GM12865 (cell line): ENCODE measurements around the gene GPR107.
A peak's percentile ranks its signal among the peaks of the same experiment; 100 is the strongest.
"Not testable (repeated sequence)": the region's sequence is repeated elsewhere in the genome, so short reads cannot be mapped to it uniquely, and the experiment has no call there.

Source experiments
- DNase-seq: peaks from one replicate; pipeline ENCODE4 v3.0.0; 2010; ENCODE audit warnings: low read depth
- H3K4me3 ChIP-seq: 2 replicates; pipeline ENCODE4 v1.5.1; 2011; ENCODE audit warnings: mild to moderate bottlenecking, low read depth, low read length, control low read depth
- TF ChIP-seq, protein P1 (sequence below): IDR thresholded peaks from 2 replicates; pipeline ENCODE4 v1.5.1; 2011; ENCODE audit warnings: low read length, control low read depth, low read depth, inconsistent platforms; ENCODE audit not compliant: insufficient read depth; ENCODE audit errors: missing control alignments

Gene GPR107

DNA sequence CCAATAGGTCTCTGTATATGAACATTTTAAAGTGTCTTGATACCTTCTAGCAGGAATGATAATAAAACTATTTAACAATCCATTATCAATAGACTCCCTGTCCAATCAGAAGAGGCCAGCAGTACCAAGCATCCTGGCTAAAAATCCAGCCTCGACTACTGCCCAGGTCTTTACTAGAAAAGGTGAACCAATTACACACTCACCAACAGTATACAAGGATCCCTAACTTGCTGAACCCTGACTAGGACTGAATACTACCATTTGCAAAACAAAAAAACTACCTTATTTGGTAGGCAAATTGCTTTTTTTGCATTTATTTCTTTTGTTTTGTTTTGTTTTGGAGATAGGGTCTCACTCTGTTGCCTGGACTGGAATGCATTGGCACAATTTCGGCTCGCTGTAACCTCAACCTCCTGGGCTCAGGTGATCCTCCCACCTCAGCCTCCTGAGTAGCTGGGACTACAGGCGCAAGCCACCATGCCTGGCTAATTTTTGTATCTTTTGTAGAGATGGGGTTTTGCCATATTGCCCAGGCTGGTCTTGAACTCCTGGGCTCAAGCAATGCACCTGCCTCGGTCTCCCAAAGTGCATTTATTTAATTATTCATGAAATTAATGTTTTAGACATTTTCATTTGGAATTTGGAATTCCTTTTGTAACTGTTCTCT is 38.2 kb upstream of the GPR107 start:
- no peak for DNase-seq
- TF ChIP-seq, protein P1, sequence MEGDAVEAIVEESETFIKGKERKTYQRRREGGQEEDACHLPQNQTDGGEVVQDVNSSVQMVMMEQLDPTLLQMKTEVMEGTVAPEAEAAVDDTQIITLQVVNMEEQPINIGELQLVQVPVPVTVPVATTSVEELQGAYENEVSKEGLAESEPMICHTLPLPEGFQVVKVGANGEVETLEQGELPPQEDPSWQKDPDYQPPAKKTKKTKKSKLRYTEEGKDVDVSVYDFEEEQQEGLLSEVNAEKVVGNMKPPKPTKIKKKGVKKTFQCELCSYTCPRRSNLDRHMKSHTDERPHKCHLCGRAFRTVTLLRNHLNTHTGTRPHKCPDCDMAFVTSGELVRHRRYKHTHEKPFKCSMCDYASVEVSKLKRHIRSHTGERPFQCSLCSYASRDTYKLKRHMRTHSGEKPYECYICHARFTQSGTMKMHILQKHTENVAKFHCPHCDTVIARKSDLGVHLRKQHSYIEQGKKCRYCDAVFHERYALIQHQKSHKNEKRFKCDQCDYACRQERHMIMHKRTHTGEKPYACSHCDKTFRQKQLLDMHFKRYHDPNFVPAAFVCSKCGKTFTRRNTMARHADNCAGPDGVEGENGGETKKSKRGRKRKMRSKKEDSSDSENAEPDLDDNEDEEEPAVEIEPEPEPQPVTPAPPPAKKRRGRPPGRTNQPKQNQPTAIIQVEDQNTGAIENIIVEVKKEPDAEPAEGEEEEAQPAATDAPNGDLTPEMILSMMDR = no peak
- H3K4me3 ChIP-seq = no peak overlapping the region

DNA sequence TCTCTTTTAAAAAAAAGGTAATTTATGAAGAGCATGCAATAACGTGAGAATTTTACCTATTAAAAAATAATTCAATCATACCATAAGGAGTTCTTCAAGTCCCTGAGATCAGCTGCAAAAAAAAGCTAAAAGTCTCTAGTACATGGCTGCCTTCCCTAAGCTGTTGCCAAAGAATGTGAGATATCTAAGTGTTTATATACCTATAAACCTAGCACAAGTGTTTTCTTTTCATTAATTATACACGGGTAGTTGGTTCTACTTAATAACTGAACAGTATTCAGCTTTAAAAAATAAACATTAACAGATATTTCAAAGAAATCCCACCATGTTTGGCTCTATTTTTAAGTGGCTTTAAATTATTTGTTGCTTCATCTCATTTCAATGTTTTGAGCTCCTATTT is 36.6 kb upstream of the GPR107 start:
- peak overlapping the region; percentile 41 for H3K4me3 ChIP-seq
- DNase-seq = no peak
- TF ChIP-seq, protein P1 = no peak

DNA sequence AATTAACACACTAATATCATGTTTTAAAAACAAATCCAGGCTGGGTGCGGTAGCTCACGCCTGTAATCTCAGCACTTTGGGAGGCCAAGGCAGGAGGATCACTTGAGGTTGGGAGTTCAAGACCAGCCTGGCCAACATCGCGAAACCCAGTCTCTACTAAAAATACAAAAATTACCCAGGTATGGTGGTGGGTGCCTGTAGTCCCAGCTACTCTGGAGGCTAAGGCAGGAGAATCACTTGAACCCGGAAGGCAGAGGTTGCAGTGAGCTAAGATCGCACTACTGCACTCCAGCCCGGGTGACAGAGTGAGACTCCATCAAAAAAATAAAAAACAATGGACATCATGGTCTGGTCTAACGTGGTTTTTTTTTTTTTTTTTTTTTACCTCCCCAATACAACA is 36.2 kb upstream of the GPR107 start:
- H3K4me3 ChIP-seq = peak overlapping the region; percentile 41
- DNase-seq = not testable (repeated sequence)

DNA sequence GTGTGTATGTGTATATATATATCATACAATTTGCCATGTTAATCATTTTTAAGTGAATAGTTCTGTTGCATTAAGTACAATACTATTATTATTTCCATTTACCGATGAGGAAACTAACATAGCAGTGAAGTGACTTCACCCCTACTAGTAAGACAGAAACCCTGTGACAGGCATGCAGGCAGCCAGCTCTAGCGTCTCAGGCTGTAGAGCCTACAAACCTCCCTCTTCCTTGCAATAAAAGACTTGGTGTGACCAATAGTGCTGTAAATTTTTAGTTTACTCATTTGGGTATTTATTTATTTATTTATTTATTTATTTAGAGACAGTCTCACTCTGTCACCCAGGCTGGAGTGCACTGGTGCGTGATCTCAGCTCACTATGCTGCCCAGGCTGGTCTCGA is 35.4 kb upstream of the GPR107 start:
- DNase-seq = peak; percentile 76
- TF ChIP-seq, protein P1 = no peak
- peak overlapping the region; percentile 47 for H3K4me3 ChIP-seq

DNA sequence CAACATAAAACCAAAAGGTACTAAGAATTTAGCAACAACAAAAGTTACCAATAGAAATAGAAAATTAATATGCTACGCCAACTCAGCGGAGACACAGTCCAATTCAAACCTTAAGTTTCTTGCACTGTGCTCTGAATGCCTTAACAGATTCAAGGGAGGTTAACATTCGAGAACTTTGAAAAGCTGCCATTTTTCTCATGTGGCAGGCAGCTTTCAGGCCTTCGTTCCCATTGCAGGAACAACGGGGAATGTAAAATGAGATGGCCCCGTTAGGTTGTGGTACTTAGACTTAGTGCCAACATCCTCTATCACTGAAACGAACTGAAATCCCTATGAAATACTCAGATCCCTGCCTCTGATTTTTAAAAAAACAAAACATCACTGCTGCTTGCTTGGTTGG is 33.1 kb upstream of the GPR107 start:
- TF ChIP-seq, protein P1 = no peak
- H3K4me3 ChIP-seq = peak overlapping the region; percentile 69
- no peak for DNase-seq

DNA sequence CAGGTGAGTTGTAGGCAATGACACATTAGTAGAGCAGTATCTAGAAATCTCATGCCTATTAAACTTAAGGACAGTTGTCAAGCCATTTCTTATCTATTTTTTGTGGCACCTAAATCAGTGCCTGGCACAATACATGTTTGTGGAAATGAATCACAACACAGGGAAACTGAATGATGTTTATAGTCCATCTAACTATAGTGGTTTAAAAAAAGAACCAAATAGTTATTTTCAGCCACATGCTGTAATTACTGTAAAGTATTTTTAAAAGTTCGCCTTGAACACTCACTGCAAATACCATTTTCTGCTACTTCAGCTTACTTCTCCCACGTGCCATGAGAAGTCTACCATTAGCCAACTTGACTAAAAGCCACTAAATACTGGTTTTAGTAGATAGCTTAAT is 32.6 kb upstream of the GPR107 start:
- no peak for DNase-seq
- peak overlapping the region; percentile 69 for H3K4me3 ChIP-seq
- TF ChIP-seq, protein P1 = no peak

DNA sequence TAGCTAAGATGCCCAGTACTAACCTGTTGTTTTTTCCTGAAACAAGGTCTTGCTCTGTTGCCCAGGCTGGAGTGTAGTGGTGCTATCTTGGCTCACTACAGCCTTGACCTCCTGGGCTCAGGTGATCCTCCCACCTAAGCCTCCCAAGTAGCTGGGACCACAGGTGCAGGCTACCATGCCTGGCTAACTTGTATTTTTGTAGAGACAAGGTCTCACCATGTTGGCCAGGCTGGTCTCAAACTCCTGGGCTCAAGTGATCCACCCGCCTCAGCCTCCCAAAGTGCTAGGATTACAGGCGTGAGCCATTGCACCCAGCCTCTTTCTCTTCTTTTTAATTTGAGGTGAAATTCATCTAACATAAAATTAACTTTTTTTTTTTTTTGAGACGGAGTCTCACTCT is 31.9 kb upstream of the GPR107 start:
- H3K4me3 ChIP-seq = peak overlapping the region; percentile 69

DNA sequence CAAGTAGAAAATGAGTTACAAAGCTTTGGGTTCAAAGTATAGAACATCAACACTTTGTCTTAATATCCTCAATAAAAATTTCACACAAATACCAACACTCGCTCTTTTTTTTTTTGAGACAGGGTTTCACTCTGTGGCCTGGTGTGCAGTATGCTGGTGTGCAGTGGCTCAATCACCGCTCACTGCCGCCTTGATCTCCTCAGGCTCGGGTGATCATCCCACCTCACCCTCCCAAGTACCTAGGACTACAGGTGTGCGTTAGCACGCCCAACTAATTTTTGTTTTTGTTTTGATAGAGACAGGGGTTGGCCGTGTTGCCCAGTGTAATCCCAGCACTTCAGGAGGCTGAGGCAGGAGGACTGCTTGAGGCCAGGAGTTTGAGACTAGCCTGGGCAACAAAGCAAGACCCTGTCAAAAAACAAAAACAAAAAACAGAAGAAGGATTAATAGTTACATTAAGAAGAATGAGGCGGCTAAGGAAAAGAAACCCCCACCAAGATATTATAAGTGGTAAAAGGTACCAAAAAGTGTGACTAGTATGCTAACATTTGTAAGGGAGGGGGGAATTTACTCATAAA is 31.1 kb upstream of the GPR107 start:
- TF ChIP-seq, protein P1 = no peak
- H3K4me3 ChIP-seq = peak overlapping the region; percentile 69

More for the DNA sequence above, 31.9 kb upstream of the GPR107 start:
- DNase-seq = not testable (repeated sequence)

More for the DNA sequence above, 31.1 kb upstream of the GPR107 start:
- DNase-seq = no peak
